ENCODE data around the gene HAO1.
"Not testable (repeated sequence)": the region's sequence is repeated elsewhere in the genome, so short reads cannot be mapped to it uniquely, and the experiment has no call there.

The HAO1 gene

GRCh38 chr20:7858734-7859250 is 81.5 kb downstream of the HAO1 start:
- in situ Hi-C loops (cut with HindIII; ENCODE audit: low sequenced_read_pairs), result no loop called here

DNA sequence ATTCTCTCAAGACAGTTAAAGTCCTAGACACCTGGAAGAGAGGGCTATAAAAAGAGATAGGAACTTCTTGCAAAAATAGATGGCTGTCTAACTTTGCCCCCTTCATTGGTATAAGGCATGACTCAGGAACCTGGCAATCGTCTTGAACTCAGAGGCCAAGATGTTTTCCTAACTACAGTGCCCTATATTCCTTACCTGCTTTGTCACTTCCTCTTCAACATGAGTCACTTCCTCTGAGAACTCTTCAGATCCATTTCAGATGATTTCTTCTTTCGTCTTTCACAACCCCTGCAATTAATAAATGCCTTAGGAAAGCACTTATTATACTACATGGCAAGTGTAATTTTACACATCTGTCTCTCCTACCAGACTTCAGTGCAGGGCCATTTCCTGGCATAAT is 83.5 kb downstream of the HAO1 start:
- in situ Hi-C loops (cut with HindIII; ENCODE audit: low sequenced_read_pairs), result no loop called here

DNA sequence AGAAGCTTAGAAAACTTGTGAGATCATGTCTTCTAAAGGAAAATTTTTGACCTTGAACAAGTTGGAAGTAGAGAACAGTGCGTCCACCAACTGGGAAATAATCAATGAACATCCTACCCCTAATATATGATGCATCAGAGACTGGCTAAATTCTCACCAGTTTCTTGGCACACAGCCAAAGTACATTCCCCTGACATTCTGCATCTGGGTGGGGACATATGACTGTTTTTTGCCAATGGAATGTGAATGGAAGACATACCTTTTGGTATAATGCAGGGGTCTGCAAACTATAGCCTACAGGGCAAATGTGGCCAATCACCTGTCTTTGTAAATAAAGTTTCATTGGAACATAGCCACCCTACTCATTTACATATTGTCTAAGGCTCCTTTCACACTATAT is 84.7 kb downstream of the HAO1 start:
- in situ Hi-C loops (cut with HindIII; ENCODE audit: low sequenced_read_pairs), result no loop called here

DNA sequence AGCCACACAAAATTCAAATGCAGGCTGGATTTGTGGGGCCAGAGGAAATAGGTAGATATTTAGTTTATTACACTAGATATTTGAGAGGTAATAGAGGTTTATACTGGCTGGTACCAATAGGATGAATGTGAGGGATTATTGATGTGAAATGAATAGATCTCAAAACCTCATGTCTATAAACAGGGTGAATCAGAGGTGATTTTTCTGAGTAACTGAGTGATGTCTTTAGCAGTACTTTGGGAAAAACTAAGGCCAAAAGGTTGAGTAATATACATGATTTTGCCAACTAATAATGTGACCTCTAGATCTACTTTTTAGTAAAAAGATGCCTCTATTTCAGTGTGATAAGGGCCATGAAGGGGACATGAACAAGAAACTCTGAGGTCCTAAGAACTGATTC is 86.8 kb downstream of the HAO1 start:
- in situ Hi-C loops (cut with HindIII; ENCODE audit: low sequenced_read_pairs), result no loop called here

GRCh38 chr20:7850775-7851490 is 89.3 kb downstream of the HAO1 start:
- in situ Hi-C loops (cut with HindIII; ENCODE audit: low sequenced_read_pairs), result no loop called here

DNA sequence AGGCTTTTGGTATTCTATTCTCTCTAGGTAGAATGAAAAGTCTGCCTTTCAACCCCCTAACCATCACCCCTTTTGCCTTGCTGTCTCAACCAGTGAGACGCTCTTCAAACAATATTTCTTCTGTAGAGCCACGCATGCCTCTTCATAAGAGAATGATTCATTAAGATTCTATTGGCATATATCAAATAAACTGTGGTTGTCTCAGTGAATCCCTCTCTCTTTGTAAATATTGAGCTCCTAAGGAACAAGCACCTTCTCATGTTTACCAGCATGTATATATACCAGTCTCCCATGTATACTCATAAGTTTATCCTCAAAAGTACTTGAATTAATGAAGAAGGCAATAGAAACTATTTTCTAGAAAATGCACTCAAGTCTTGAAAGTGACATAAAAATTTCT is 90.6 kb downstream of the HAO1 start:
- in situ Hi-C loops (cut with HindIII; ENCODE audit: low sequenced_read_pairs), result no loop called here

DNA sequence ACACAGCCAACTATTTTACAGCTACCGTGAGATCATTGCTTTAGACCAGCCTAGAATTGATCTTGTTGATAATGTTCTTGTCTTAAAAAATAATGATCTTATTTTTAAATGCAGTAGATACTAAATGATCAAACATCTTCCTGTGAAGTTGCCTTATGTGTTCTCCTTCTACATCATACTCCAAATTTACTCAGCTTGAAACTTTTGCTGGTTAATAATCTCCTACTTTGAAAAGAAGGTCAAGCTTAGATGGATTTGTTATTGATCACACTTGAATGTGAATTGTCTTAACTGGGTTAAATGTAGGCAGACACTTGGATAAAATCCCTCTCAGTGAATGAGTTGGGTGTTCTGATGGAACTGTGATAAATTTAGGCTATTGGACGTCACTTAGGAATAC is 91.9 kb downstream of the HAO1 start:
- in situ Hi-C loops (cut with HindIII; ENCODE audit: low sequenced_read_pairs), result no loop called here

DNA sequence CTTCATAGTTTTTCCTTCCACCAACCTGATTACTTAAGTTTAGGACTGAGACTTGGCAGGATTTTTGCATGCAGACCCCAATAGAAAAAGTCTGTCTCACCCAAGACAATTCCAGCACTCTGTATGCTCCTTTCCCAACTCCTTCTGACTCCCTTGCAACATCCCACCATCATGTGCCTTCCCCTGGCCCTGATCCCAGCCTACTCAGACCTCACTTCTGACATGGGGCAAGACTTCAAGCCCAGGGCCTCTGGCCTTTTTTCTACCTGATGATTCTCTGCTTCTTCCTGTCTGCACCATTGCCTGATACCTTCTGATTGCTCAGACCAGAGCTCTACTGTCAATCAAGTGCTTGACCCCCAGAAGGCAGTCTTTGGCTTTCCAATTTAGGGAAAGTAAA is 96.6 kb downstream of the HAO1 start:
- in situ Hi-C loops (cut with HindIII; ENCODE audit: low sequenced_read_pairs), result loop anchor here (5.0 kb wide), 1 partner anchor 84 kb away; no protein-coding TSS in a partner anchor

DNA sequence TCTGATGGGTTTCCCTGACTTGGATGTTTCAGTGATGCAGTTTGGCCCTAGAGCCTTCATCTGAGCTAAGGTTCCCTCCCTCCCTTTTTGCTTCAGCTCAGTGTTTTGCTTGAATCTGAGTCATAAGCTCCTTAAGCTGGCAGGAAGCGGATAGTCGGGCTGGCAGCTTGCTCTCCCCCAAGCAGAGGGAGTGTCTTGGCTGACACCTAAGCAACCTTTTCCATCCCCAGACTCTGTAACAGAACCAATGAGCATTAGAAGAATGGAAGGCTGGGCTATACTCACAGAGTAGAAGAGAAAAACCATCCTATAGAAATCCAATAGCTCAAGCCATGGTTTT is 98.3 kb downstream of the HAO1 start:
- in situ Hi-C loops (cut with HindIII; ENCODE audit: low sequenced_read_pairs), result loop anchor here (5.0 kb wide), 1 partner anchor 85 kb away; no protein-coding TSS in a partner anchor

DNA sequence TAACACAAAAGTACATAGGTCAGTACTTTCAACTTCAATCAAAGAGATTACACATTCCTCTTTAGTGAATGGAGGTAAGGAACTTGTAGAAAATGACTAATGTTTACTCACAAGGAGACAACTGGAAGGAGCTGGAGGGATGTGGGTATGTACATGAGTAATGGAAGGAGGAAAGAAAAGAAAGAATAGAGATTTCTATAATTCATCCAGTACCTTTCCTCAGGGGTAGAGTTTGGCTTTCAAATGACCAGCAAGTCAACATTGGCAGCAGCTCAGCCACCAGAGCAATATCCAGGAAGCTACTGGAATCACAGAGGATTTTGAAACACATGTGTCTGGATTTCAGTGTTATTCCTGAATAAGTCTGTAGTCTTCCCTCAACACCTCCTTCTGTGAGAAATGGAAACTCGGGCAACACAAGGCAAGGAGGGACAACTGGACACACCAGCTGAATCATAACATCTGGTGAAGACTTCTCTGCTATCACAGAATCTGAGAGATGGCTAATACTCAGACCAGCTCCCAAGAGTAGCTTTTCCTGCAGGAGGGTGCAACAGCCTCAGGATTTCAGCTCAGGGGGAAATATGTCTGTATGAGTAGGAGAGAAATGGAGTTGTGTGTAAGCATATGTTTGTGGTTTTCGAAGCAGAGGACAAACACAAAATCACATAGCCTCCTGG is 98.8 kb downstream of the HAO1 start:
- in situ Hi-C loops (cut with HindIII; ENCODE audit: low sequenced_read_pairs), result loop anchor here (5.0 kb wide), 1 partner anchor 86 kb away; no protein-coding TSS in a partner anchor

GRCh38 chr20:7836076-7836475 is 104.2 kb downstream of the HAO1 start:
- in situ Hi-C loops (cut with HindIII; ENCODE audit: low sequenced_read_pairs), result no loop called here

DNA sequence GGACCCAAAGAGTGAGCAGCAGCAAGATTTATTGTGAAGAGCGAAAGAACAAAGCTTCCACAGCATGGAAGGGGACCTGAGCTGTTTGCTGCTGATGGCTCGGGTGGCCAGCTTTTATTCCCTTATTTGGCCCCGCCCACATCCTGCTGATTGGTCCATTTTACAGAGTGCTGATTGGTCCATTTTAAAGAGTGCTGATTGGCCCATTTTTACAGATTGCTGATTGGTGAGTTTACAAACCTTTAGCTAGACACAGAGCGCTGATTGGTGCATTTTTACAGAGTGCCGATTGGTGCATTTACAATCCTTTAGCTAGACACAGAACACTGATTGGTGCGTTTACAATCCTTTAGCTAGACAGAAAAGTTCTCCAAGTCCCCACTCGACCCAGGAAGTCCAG is 105.8 kb downstream of the HAO1 start:
- in situ Hi-C loops (cut with HindIII; ENCODE audit: low sequenced_read_pairs), result not testable (repeated sequence)

Data from endothelial cell of hepatic sinusoid (primary cell).